A204.1 (cell line): ENCODE data around the gene EIF4G3.
"Not testable (repeated sequence)": the region's sequence is repeated elsewhere in the genome, so short reads cannot be mapped to it uniquely, and the experiment has no call there.

ENCODE experiments used
- FAIRE-seq: peaks from 2 replicates; lab custom pipeline; 2012; peaks lifted over from hg19 to GRCh38; lab: Jason Lieb, UNC

The EIF4G3 gene

DNA sequence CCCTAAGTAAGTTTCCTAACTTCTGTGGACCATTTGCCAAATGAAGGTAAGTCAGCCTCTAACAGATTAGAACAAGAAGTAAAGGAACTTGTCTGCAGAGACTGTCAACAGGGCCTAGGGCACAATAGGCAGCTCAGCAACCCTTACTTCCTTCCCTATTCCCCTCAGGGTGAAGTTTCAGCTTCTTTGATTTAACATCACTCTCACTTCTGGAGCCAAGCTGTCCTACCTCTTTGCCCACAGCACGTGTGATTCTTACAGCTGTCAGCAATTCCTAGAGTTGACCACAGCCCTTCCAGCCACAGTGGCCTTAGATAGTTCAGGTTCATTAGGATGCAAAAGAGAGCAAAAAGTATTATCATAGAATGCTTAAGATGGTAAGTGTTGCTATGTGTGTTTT, 7.6 kb upstream of the EIF4G3 start:
- FAIRE-seq: no peak

DNA sequence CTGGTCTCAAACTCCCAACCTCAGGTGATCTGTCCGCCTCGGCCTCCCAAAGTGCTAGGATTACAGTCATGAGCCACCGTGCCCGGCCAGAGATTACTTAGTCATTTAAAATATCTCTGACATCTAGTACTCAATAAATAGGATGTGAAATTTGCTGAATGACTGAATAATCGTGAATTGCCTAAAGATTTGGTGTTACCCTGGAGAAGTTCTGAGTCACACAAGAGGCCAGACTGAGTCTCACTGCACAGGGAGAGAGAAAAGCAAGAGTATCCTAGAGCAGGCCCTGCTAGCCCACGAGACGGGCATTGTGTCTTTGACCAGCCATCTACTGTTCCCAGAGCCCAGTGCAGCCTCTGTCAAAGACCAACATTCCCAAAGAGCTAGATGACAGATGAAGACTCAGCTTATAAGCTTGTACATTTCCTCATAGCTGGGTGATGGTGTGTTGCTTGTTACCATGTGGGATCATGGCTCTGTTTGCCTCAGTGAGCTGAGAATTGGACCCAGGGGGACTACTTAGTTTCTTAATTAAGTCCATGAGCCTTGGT, 5.6 kb upstream of the EIF4G3 start:
- FAIRE-seq: no peak

DNA sequence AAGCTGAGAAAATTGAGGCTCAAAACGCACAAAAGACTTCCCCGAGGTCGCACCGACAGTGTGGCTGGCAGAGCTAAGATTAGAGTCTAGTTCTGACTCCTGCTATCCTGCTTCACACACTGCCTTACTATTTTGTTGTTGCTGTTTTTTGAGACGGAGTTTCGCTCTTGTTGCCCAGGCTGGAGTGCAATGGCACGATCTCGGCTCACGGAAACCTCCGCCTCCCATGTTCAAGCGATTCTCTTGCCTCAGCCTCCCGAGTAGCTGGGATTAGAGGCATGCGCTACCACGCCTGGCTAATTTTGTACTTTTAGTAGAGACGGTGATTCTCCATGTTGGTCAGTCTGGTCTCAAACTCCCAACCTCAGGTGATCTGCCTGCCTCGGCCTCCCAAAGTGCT, 1.6 kb upstream of the EIF4G3 start:
- FAIRE-seq: not testable (repeated sequence)

DNA sequence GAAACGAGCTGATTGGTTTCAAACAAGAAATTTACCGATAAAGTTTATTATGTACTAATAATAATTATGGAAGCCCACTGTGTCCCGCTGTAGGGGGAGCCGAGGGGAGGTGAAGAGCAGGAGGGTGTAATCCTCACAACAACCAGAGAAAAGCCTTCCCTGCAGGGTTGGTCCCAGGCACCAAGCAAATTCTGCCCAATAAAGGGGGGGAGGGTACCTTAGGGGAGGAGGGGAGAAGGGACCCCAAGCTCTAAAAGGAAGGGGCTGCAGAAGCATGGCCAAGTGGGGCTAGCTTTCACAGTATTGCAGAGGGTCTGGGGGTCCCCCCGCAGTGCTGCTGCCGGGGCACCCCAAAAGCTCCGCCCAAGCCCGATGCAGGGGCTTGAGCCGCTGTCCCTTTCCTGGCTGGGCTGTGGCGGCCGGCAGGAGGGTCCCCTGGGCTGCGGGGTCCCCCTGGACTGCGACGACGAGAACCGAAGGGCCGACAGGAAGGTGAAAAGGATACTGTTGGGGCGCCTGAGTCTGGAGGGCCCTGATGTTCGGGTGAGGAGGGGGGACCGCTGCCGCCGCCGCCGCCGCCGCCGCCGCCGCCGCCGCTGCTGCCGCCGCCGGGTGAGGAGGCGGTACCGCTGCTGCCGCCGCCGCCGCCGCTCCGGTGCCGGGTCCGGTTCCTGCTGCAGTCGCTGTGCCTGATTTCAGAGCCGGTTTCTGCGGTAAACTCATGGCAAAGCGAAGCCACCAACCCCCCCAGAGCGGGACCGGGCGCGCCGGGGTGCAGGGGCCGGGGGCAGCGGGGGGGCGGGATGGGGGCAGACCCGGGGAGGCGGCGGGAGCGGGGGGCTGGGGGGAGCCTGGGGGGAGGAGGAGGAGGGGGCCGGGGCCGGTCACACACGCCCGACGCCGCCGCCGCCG, 771 bp downstream of the EIF4G3 start:
- no peak for FAIRE-seq

DNA sequence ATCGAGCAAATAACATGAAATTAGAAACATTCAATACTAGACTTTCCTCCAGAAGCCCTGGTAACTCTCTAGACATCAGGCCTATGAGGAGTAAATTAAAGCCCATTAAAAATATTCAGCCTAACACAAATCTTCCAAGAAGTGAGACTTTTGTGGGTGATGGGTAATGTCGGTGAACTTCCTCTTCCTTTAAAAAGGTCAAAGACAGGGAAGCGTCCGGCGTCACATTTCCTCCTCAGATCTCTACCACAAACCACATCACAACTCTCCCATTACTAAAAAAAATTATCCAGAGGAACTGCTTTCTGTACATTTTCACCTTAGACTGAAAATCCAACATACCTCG, 1.4 kb downstream of the EIF4G3 start:
- FAIRE-seq: no peak

DNA sequence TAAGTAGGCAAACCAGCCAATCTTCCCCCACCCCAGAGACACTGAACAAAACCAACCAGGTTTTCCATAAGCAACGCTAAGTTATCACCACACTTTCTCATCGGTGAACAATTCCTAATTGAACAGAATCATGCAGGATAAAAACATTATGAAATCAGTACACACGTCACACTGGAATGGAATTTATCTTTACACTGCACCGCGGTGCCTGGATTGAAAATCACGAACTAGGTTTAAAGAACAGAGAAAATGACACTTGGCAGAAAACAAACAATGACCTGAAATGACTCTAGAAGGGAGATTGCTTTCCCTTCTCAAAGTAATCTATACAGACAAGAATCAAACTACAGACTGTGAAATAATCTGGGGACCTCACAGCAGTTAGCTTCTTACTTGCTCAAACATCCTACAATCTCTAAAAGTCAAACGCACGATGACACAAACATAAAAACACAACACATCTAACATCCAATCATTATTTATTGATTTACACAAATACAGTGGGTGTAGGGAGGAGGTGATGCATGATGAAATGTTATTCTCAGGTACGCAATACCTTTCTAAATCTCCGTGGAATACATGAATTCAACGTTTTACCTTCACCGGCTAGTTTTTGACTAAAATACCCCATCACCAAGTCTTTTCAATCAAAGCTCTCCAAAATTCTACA, 1.9 kb downstream of the EIF4G3 start:
- FAIRE-seq: no peak

DNA sequence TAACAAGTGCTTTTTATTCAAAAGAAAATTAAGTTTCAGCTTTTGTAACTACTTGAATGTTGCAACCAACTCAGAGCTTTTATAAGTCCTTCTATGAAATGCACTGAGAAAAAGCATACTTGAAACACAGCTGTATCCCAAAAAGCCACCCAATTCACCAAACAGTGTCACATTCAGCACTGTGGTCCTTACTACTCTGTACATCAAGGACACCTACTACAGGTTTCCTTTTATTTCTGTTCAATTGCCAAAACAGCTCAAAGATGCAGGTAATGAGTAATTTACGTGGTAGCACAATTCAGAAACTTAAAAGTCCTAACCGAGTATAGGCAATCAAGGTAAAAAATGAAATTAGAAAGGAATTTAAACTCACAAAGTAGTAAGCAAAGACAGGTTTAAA, 2.5 kb downstream of the EIF4G3 start:
- no peak for FAIRE-seq

DNA sequence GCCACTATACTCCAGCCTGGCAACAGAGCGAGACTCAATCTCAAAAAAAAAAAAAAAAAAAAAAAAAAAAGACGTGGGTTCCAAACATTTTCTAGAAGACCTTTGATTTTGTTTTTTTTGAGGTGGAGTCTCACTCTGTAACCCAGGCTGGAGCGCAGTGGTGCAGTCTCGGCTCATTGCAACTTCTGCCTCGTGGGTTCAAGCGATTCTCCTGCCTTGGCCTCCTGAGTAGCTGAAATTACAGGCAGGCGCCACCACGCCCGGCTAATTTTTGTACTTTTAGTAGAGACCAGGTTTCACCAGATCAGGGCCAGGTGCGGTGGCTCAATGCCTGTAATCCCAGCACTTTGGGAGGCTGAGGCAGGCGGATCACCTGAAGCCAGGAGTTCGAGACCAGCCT, 3.6 kb downstream of the EIF4G3 start:
- FAIRE-seq: not testable (repeated sequence)

DNA sequence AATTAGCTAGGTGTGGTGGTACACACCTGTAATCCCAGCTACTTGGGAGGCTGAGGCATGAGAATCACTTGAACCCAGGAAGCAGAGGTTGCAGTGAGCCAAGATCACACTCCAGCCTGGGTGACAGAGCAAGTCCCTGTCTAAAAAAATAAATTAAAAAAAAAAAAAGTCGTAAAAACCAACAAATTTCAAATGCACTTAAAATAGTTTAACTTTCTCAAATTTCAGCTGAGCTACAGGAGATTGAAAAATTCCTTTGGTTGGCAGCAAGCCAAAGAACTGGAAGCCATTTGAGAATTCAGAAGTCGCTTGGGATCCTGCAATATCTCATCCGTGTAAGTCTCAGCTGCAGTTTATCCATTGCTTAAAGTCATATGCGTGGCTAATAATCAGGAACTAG, 5.9 kb downstream of the EIF4G3 start:
- not testable (repeated sequence) for FAIRE-seq

DNA sequence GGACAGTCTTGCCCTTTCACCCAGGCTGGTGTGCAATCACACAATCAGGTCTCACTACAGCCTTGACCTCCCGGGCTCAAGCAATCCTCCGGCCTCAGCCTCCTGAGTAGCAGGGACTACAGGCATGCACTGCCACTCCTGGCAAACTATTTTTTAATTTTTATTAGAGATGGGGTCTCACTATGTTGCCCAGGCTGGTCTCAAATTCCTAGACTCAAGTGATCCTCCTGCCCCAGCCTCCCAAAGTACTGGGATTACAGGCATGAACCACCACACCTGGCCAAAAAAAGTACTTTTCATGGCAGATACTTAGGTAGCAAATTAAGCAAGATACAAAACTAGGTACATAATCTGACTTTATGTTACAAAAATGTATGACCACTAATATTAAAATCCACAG, 8.3 kb downstream of the EIF4G3 start:
- FAIRE-seq: no peak

DNA sequence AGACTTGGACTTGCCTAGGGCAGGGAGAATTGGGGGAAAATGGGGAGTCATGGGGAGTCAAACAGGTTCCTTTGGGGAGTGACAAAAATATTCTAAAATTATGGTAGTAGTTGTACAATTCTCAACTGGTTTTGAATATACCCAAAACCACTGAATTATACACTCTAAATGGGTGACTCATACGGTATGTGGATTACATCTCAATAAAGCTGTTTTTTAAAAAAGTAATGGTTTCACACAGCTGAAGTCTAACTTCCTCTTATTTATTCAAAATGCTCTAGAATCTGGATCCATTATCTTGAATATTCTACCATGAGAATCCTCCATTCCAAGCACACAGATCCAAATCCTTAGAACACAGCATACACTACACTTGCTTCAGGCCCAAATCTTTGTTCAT, 11.1 kb downstream of the EIF4G3 start:
- FAIRE-seq: no peak

DNA sequence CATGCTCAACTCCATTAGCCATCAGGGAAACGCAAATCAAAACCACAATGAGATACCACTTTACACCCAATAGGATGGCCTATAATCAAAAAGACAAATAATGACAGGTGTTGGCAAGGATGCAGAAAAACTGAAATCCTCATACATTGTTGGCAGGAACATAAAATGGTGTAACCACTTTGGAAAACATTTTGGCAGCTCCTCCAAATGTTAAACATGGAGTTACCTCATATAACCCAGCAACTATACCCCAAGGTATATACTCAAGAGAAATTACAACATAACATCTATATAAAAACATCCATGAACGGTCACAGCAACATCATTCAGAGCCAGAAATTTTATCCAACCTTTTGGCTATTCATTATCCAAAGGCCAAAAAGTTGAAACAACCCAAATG, 11.6 kb downstream of the EIF4G3 start:
- FAIRE-seq: no peak

DNA sequence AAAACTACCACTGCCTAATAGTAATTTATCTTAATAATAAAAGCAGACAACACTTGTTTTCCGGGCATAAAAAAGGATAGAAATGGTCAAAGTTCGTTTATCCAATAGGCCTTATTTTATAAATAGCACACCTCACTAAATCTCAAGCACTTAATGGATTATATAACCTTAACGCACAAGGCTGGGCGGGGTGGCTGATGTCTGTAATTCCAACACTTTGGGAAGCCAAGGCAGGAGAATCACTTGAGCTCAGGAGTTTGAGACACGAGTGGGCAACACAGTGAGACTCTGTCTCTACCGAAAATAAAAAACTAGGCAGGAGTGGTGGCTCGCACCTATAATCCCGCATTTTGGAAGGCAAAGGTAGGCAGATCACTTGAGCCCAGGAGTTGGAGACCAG, 12.4 kb downstream of the EIF4G3 start:
- FAIRE-seq: no peak

DNA sequence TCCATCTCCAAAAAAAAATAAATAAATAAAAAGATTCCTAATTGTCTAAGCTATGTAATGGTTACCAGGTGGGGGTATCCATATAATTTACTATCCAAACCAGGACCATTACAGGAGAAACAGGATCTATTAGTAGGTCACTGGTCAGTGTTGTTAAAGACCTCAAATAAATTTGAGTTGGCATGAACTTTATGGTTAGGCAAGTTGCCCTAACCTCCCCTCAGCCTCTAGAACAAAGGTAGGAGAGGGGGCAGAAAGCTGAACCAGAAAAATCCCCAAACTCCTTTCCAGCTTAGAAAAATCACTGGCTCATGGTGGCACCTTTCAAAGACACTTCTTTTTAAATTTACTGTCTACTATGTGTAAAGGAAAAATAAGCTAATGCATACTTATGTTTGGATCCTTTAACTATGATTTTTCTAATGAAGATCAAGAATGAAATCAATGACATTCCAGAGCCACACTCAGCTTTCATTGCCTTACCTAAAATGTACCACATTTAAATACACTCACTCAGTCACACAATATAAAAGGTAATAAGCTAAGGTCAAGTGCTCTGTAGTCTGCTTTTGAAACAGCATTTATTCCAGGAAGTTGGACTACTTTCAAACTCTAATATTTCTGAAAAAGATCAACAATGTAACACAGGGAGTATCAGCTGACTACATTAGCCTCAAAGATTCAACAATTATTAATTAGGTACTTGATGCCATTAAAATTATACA, 13.8 kb downstream of the EIF4G3 start:
- no peak for FAIRE-seq

DNA sequence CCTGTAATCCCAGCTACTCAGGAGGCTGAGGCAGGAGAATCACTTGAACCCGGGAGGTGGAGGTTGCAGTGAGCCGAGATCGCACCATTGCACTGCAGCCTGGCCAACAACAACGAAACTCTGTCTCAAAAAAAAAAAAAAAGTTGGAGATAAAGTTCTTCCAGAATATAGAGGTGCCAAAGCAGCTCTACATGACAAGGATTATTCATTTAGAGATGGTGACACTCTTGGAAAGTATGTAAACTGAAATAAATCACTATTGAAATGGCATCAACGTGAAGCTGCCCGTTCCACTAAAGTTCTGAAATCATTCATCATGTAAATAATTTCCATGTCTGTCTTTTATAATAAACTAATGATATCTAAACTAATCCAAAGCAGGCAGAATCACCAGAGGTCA, 14.9 kb downstream of the EIF4G3 start:
- FAIRE-seq: no peak

DNA sequence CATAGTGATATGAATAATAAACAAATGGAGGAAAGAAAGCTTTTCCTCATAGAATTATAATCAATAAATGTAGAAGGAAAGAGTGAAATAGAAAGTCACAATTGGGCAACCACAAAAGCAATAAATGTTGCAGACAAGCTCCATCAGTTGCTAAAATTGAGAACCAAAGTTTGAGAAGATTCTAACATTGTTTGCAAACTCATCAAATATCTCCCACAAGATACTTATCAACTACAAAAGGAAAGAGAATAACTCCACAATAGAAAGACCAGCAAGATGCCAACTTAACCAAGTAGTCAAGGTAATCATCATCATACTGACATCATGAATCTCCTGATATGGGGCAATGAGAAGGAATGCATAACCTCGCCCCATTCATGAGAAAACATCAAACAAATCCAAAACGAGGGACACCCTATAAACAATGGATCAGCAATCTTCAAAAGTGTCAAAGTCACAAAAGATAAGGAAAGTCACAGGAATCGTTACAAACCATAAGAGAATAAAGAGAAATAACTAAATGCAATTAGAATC, 16.4 kb downstream of the EIF4G3 start:
- no peak for FAIRE-seq

DNA sequence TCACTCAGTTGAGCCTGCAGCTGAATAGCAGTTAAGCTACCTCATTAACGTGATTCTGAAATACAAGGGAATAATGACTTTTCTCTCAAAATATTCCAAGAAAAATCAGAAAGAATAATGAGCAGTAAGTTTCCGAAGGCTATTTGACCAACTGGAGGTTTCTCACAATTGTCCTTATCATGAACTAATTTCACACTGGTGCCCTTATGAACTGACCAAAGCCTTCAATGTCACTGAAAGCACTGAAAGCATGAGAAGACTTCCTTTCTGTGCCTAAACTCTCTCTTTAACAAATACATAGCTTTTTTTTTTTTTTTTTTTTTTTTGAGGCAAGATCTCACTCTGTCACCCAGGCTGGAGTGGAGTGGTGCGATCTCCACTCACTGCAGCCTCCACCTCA, 18.8 kb downstream of the EIF4G3 start:
- no peak for FAIRE-seq

DNA sequence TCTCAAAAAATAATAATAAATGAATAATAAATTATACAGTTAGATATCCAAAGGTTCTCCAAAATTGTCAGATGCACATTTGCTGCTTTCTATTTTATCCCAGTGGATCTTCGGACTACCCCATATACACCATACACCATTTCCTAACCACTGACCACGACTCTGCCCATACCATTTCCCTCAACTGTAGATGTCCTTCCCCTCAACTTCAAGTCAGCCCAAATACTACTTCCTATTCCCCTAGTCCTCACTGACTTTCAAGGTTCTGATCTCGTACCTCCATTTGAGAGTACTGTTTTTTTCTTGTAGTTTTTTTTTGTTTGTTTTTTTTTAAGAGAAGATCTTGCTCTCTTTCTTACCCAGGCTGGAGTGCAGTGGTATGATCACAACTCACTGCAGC, 19.6 kb downstream of the EIF4G3 start:
- FAIRE-seq: no peak

DNA sequence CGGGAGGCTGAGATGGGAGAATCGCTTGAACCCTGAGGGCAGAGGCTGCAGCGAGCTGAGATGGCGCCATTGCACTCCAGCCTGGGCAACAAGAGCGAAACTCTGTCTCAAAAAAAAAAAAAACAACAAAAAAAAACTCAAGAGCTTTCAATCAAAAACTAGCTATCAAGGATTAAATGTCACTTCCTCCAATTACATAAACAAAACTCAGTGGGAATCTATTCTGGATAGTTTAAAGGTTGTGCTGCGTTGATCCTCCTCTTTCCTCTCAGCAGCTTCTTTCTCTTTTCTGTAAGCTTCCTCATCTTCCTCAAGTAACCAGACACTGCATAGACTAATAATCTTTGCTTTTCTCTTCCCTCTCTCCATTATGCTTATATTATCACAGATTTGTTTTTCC, 20.7 kb downstream of the EIF4G3 start:
- no peak for FAIRE-seq

DNA sequence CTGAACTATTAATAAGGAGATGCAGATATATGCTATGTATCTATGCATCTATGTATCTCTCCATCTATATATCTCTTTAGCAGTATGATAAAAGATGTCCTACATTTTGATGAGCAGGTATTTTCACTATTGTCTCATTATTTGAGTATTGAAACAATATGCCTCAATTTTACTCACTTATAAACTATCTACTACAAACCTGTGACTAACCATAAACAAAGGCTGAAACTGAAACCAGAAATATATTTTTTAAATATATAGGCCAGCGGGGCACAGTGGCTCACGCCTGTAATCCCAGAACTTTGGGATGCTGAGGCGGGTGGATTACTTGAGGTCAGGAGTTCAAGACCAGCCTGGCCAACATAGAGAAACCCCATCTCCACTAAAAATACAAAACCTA, 22.0 kb downstream of the EIF4G3 start:
- no peak for FAIRE-seq

DNA sequence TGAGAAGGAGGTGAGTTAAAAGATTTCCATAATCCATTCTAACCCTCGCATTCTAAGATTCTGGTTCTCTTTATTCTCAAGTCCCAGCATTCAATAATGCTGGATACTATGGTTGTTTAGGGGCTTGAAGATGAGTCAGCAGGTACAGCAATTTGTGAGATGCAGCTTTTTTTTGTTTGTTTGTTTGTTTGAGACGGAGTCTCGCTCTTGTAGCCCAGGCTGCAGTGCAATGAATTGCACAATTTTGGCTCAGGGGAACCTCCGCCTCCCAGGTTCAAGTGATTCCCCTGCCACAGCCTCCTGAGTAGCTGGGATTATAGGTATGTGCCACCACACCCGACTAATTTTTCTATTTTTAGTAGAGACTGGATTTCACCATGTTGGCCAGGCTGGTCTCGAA, 23.3 kb downstream of the EIF4G3 start:
- no peak for FAIRE-seq

DNA sequence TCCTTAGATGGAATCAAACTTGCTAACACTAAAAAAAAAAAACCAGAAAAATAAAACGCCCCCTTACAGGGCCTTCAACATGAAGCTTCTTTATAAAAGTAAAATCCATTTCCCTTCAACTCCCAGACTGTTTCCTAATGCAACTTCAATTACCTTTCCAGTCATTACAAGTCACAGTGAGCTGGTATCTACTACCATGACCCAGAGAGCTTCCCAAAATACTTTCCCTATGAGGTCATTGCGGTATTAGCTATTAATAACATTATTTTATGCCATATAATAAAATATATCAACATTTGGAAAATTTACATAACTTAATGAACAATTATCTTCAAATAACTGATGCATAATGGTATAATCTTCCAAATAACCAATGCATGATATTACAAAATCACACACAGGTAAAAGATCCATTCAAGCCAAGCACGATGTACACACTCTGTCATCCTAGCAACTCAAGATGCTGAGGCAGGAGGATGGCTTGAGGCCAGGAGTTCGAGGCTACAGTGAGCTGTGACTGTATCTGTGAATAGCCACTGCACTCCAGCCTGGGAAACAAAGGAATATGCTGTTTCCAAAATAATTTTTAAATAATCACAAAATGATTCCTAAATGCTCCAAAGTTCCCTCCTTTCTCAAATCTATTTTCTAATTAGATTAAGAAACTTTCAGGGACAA, 24.1 kb downstream of the EIF4G3 start:
- FAIRE-seq: no peak
